Neural cell (in vitro differentiated cells): Measurements from ENCODE around the gene ATP8B1.

ENCODE experiments used
- CTCF ChIP-seq: fragments of 450-650 bp; IDR thresholded peaks from 2 replicates; pipeline ENCODE4 v1.5.1; 2014; ENCODE audit warnings: antibody characterized with exemption, mild to moderate bottlenecking, moderate library complexity; ENCODE audit not compliant: poor library complexity, severe bottlenecking
- EP300 ChIP-seq: fragments of 450-650 bp; conservative IDR thresholded peaks from 2 replicates; pipeline ENCODE4 v1.6.1; 2014; ENCODE audit warnings: antibody characterized with exemption, mild to moderate bottlenecking, moderate library complexity; ENCODE audit not compliant: poor library complexity, severe bottlenecking
- POLR2AphosphoS5 ChIP-seq: IDR thresholded peaks from 2 replicates; pipeline ENCODE4 v1.6.1; 2012
- RAD21 ChIP-seq: fragments of 450-650 bp; conservative IDR thresholded peaks from 2 replicates; pipeline ENCODE4 v1.6.1; 2014; ENCODE audit warnings: antibody characterized with exemption, mild to moderate bottlenecking, moderate library complexity
- SMC3 ChIP-seq: fragments of 450-650 bp; conservative IDR thresholded peaks from 2 replicates; pipeline ENCODE4 v1.6.1; 2014; ENCODE audit warnings: antibody characterized with exemption, mild to moderate bottlenecking, moderate library complexity; ENCODE audit not compliant: poor library complexity
- TAF1 ChIP-seq: IDR thresholded peaks from 2 replicates; pipeline ENCODE4 v1.6.1; 2012; ENCODE audit warnings: low read depth

- TF ChIP-seq CTCF = no peak
- no peak for TF ChIP-seq TAF1
- no peak for TF ChIP-seq EP300
- no peak for TF ChIP-seq RAD21
- TF ChIP-seq SMC3 = no peak
- TF ChIP-seq POLR2AphosphoS5 = no peak
Observed at GRCh38 chr18:57668021-57668420, 135.1 kb downstream of the ATP8B1 start.
